SU-DHL-6 (cell line): ENCODE measurements around the gene MUC5AC.

Experiments used
- H2AFZ ChIP-seq: fragments of 200-600 bp; sonication (generic); 2 replicates; pipeline ENCODE4 v1.6.1; 2014; ENCODE audit warnings: low read depth, mild to moderate bottlenecking, moderate library complexity, mixed read lengths, antibody characterized with exemption, low read length; ENCODE audit not compliant: severe bottlenecking
- H3F3A ChIP-seq: fragments of 200-600 bp; shearing (Covaris generic); 2 replicates; pipeline ENCODE4 v1.6.0; 2016; ENCODE audit warnings: antibody characterized with exemption, mild to moderate bottlenecking; ENCODE audit not compliant: insufficient read depth
- H3K27ac ChIP-seq: fragments of 200-600 bp; sonication (generic); 2 replicates; pipeline ENCODE4 v1.5.1; 2016; ENCODE audit warnings: low read depth, mild to moderate bottlenecking, low read length, moderate library complexity, mixed read lengths
- H3K27me3 ChIP-seq: fragments of 200-600 bp; sonication (generic), shearing (Covaris generic); 2 replicates; pipeline ENCODE4 v1.6.0; 2014; ENCODE audit warnings: mild to moderate bottlenecking, low read length
- H3K36me3 ChIP-seq: fragments of 200-600 bp; sonication (generic); 2 replicates; pipeline ENCODE4 v1.6.1; 2014; ENCODE audit warnings: mild to moderate bottlenecking, low read length, mixed read lengths
- H3K4me2 ChIP-seq: fragments of 300-600, 200-600 bp; shearing (Covaris generic), sonication (generic); 2 replicates; pipeline ENCODE4 v1.6.0; 2014; ENCODE audit warnings: low read length, low read depth, mild to moderate bottlenecking; ENCODE audit not compliant: poor library complexity, severe bottlenecking
- H3K4me3 ChIP-seq: fragments of 200-600 bp; sonication (generic); 2 replicates; pipeline ENCODE4 v1.5.1; 2014; ENCODE audit warnings: antibody characterized with exemption, low read length, mild to moderate bottlenecking, mixed read lengths; ENCODE audit not compliant: insufficient read depth, poor library complexity, severe bottlenecking
- H3K79me2 ChIP-seq: fragments of 200-600 bp; sonication (generic); 2 replicates; pipeline ENCODE4 v1.6.1; 2014; ENCODE audit warnings: mild to moderate bottlenecking, low read length, moderate library complexity; ENCODE audit not compliant: insufficient read depth
- H3K9ac ChIP-seq: fragments of 200-600 bp; sonication (generic); 2 replicates; pipeline ENCODE4 v1.7.0; 2014; ENCODE audit warnings: mild to moderate bottlenecking, low read length
- H3K9me2 ChIP-seq: fragments of 200-600 bp; sonication (generic); replicated peaks from 2 replicates; pipeline ENCODE4 v1.6.1; 2014; ENCODE audit warnings: low read length; ENCODE audit not compliant: insufficient read depth
- H3K9me3 ChIP-seq: fragments of 200-600 bp; sonication (generic); 2 replicates; pipeline ENCODE4 v1.6.1; 2014; ENCODE audit warnings: low read length, mixed read lengths; ENCODE audit not compliant: insufficient read depth
- H4K20me1 ChIP-seq: fragments of 200-600 bp; sonication (generic); 2 replicates; pipeline ENCODE4 v1.6.1; 2014; ENCODE audit warnings: low read depth, mild to moderate bottlenecking, antibody characterized with exemption, low read length, moderate library complexity, mixed read lengths
- CTCF ChIP-seq: fragments of 200-600 bp; sonication (generic); IDR thresholded peaks from one replicate; pipeline ENCODE4 v1.5.1; 2017; ENCODE audit warnings: antibody characterized with exemption, mild to moderate bottlenecking, low read length, moderate library complexity; ENCODE audit not compliant: insufficient read depth, poor library complexity, severe bottlenecking
- EZH2phosphoT487 ChIP-seq: fragments of 200-600 bp; sonication (generic), shearing (Covaris generic); conservative IDR thresholded peaks from 2 replicates; pipeline ENCODE4 v1.6.1; 2018; ENCODE audit warnings: mild to moderate bottlenecking, antibody characterized with exemption, low read length, moderate library complexity, mixed read lengths

MUC5AC gene

GRCh38 chr11:1165256-1166041 lies 7.7 kb downstream of the MUC5AC start:
- Histone ChIP-seq H4K20me1 (no peaks in the 10 kb centered on the region), H3K79me2 (no peaks in the 10 kb centered on the region), H3K36me3 (no peaks in the 10 kb centered on the region), H3K9me3 (no peaks in the 10 kb centered on the region), H3K4me2 (no peak overlapping the region), H3K27ac (no peak overlapping the region), H3K4me3 (no peak overlapping the region), H3K9ac (no peak overlapping the region), H3F3A (no peaks in the 10 kb centered on the region), H3K9me2 (no peaks in the 10 kb centered on the region), H2AFZ (no peak overlapping the region), H3K27me3 (no peaks in the 10 kb centered on the region)
- no peak for TF ChIP-seq EZH2phosphoT487
- no peak for TF ChIP-seq CTCF

DNA sequence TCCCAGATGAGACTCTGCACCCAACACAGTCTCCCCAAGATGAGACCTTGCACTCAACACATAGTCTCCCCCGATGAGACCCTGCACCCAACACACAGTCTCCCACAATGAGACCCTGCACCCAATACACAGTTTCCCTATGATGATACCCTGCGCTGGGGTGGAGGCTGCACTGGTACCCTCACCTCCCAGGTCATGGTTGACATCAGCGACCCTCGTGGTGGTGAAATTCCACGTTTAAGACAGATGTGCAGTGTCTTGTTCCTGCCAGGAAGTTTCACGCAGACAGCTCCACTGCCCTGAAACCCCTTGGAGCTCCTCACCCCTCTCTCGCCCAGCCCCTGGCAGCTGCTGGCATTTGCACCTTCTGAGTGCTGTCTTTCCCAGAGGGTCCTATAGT lies 9.5 kb downstream of the MUC5AC start:
- no peaks in the 10 kb centered on the region for H3K79me2 ChIP-seq
- no peaks in the 10 kb centered on the region for H3F3A ChIP-seq
- no peaks in the 10 kb centered on the region for H3K9me3 ChIP-seq
- no peaks in the 10 kb centered on the region for H3K36me3 ChIP-seq
- H3K9ac ChIP-seq = no peak overlapping the region
- no peaks in the 10 kb centered on the region for H3K9me2 ChIP-seq
- no peak overlapping the region for H3K27ac ChIP-seq
- H3K27me3 ChIP-seq = no peaks in the 10 kb centered on the region
- H3K4me2 ChIP-seq = no peak overlapping the region
- TF ChIP-seq CTCF (no peak), EZH2phosphoT487 (no peak)
- H2AFZ ChIP-seq = no peak overlapping the region
- no peak overlapping the region for H3K4me3 ChIP-seq
- H4K20me1 ChIP-seq = no peaks in the 10 kb centered on the region

DNA sequence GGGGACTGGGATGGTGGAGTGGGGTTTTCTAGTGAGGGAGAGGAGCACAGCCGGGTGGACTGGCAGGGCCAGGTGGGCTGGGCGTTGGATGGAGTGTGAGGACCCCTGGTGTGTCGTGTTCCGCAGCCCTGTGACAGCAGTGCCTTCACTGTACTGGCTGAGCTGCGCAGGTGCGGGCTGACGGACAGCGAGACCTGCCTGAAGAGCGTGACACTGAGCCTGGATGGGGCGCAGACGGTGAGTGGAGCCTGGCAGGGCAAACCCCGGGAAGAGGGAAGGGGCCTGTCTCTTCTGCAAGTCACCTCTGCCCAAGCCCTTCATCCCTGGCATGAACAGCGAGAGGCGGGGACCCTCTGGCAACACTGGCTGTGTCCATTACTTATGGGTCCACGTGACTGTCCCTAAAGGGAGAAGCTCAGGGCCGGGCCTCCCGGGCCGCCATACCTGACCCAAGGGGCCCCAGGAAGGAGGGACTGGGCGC lies 10.0 kb downstream of the MUC5AC start:
- Histone ChIP-seq H3K27ac (no peak overlapping the region), H3K36me3 (no peaks in the 10 kb centered on the region), H3K9me2 (no peaks in the 10 kb centered on the region), H3K27me3 (no peaks in the 10 kb centered on the region), H3K4me3 (no peak overlapping the region), H2AFZ (no peak overlapping the region), H3K79me2 (no peaks in the 10 kb centered on the region), H4K20me1 (no peaks in the 10 kb centered on the region), H3K4me2 (no peak overlapping the region), H3F3A (no peaks in the 10 kb centered on the region), H3K9me3 (no peaks in the 10 kb centered on the region), H3K9ac (no peak overlapping the region)
- no peak for TF ChIP-seq EZH2phosphoT487
- TF ChIP-seq CTCF = no peak
